K562 (cell line): ENCODE measurements around the gene DISP1.

Experiments used
- NFE2L1 ChIP-seq: fragments of 450-650 bp; IDR thresholded peaks from 2 replicates; pipeline ENCODE4 v1.6.1; 2016; ENCODE audit warnings: missing genetic modification characterization, low read depth, mild to moderate bottlenecking, missing compliant biosample characterization, moderate library complexity, borderline replicate concordance
- POLR2A ChIP-seq: fragments of 450-650 bp; conservative IDR thresholded peaks from 2 replicates; pipeline ENCODE4 v1.6.1; 2016
- SIRT6 ChIP-seq: IDR thresholded peaks from one replicate; pipeline ENCODE4 v1.6.1; 2012; ENCODE audit warnings: low read depth, mild to moderate bottlenecking, control low read depth, inconsistent platforms, low read length, moderate library complexity
- ZBTB7A ChIP-seq: IDR thresholded peaks from 2 replicates; pipeline ENCODE4 v1.6.1; 2011; ENCODE audit warnings: low read depth, mild to moderate bottlenecking, low read length, moderate library complexity, borderline replicate concordance; ENCODE audit not compliant: control insufficient read depth
- ZNF76 ChIP-seq: fragments of 250-450 bp; sonication (Bioruptor Pico); IDR thresholded peaks from 2 replicates; pipeline ENCODE4 v1.4.0; 2020; ENCODE audit warnings: mild to moderate bottlenecking, moderate library complexity, borderline replicate concordance
- TF ChIP-seq, protein P1 (sequence below): sonication (generic); formaldehyde crosslinking; IDR thresholded peaks from 2 replicates; pipeline ENCODE4 v1.8.0; 2022; ENCODE audit warnings: missing genetic modification reagents, mild to moderate bottlenecking, moderate library complexity, borderline replicate concordance

DNA sequence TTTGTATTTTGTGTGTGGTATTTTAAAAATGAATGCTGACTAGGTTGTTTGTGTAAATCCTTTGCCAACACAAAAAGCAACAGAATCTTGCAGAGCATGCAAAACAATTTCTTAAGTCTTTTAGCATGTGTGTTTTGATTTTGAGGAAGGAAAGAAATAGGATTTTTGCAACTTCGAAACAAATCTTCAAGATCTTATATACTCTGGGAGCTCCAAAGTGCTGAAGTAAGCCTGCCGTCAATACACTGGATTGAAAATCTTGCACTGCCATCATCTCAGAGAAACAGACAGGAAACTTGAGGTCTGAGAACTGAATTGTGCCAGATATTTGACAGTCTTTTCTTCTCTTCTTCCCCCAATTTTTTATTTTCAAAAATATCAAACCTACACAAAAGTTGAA, 29.3 kb upstream of the DISP1 start:
- TF ChIP-seq, protein P1, sequence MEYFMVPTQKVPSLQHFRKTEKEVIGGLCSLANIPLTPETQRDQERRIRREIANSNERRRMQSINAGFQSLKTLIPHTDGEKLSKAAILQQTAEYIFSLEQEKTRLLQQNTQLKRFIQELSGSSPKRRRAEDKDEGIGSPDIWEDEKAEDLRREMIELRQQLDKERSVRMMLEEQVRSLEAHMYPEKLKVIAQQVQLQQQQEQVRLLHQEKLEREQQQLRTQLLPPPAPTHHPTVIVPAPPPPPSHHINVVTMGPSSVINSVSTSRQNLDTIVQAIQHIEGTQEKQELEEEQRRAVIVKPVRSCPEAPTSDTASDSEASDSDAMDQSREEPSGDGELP (CRISPR knock-in tag) = no peak
- TF ChIP-seq POLR2A (no peak), SIRT6 (no peak), ZBTB7A (no peak), ZNF76 (CRISPR knock-in tag) (no peak), NFE2L1 (tag) (no peak)
